ENCODE measurements around the gene PLAC8. TPM values are rescaled to one million over a fixed set of nuclear protein-coding genes. Genes with fewer than 3 reads are reported as not detected.
"Not testable (repeated sequence)": the region's sequence is repeated elsewhere in the genome, so short reads cannot be mapped to it uniquely, and the experiment has no call there.

PLAC8 gene
- total and polyA plus RNA-seq, 2 of the 13 experiments (the other 11 are each of a cell fraction or from before 2014, with no cell fraction given), result 3.0 to 174 TPM

GRCh38 chr4:83112231-83112630, 2.3 kb downstream of the PLAC8 start:
- peak overlapping the region; percentile 62 to 83 (median 72); a peak in 5 of 6 replicates for H3K4me3 ChIP-seq (replicated peaks in 1 of 3; ENCODE audit: insufficient read depth in 1 of 3, low read depth in 2 of 3, low read length in 3 of 3)
- peak; percentile 22; the same call in 1 of the 3 replicates for ATAC-seq
- peak; percentile 12 for DNase-seq (ENCODE audit: low spot score)
- no peaks in the 10 kb centered on the region for H3K9me3 ChIP-seq (ENCODE audit: low read length)
- peak overlapping the region; percentile 77; the same call in 1 of the 2 replicates for H3K9ac ChIP-seq (ENCODE audit: insufficient read depth, low read depth, low read length)
- no peak for FAIRE-seq
- peaks cover 50% of the 10 kb centered on the region for H3K79me2 ChIP-seq (ENCODE audit: insufficient read depth, low read length)
- H3K27ac ChIP-seq (ENCODE audit: extremely low read length, insufficient read depth, low read length), result peak overlapping the region; percentile 78
- no peak for TF ChIP-seq ZIK1 (CRISPR knock-in tag; IDR thresholded peaks at IDR 0.05; ENCODE audit: borderline replicate concordance, low read depth)
- TF ChIP-seq ELF3 (CRISPR knock-in tag; IDR thresholded peaks at IDR 0.05), result 0 out of 2 replicates have a peak, but pooled peaks have one; percentile 11
- CTCF ChIA-PET (ENCODE audit: low intra/inter-chr PET ratio, low total read pairs), result no interaction called here
- no TSS peak for BruUV-seq (replicated peaks)
- intact Hi-C loops (cut with micrococcal nuclease; ENCODE audit: unreplicated experiment) (no loop called here), in situ Hi-C loops (cut with HindIII; ENCODE audit: extremely low pct_ligation_motif_present, low pct_unique_long_range_greater_than_20kb) (no loop called here)
- H2AFZ ChIP-seq (ENCODE audit: low read length), result no peak overlapping the region
- no peaks in the 10 kb centered on the region for H3K27me3 ChIP-seq (ENCODE audit: control insufficient read depth in 1 of 2, insufficient read depth in 2 of 2, low read length in 2 of 2)
- WGBS (ENCODE audit: low lambda C conversion rate), result 41% methylated on average over 2 of the region's 2 CpGs
- POLR2A ChIA-PET, result interaction anchor here (1.0 to 1.2 kb wide), 2 partner anchors 28 to 78 kb away, joined by 3 to 4 read pairs; no protein-coding TSS in a partner anchor
- H3K4me2 ChIP-seq (ENCODE audit: low read depth, low read length), result peak overlapping the region; percentile 78
- peaks cover 0 to 6% of the 10 kb centered on the region in 2 experiments; a peak in 1 of 5 replicates for H3K36me3 ChIP-seq (replicated peaks in 1 of 2; ENCODE audit: control insufficient read depth in 1 of 2, insufficient read depth in 2 of 2, low read length in 2 of 2)
- peaks cover 3% of the 10 kb centered on the region; the same call in 1 of the 2 replicates for H4K20me1 ChIP-seq (ENCODE audit: insufficient read depth, low read length)
- H3K4me1 ChIP-seq (ENCODE audit: insufficient read depth, low read length), result peaks cover 44% of the 10 kb centered on the region

DNA sequence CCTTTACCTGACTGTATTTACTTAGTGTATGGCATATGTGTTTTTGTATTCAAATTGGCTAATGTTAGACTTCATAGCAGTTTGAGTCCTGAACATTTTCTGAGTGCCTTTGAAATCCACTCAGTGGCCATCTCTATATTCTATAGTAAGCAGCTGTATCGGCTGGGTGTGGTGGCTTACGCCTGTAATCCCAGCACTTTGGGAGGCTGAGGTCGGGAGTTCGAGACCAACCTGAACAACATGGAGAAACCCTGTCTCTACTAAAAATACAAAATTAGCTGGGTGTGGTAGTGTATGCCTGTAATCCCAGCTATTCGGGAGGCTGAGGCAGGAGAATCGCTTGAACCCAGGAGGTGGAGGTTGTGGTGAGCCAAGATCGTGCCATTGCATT, 2.8 kb downstream of the PLAC8 start:
- H3K9ac ChIP-seq (ENCODE audit: insufficient read depth, low read depth, low read length); POLR2A ChIA-PET; H4K20me1 ChIP-seq (ENCODE audit: insufficient read depth, low read length); H3K27me3 ChIP-seq (ENCODE audit: control insufficient read depth in 1 of 2, insufficient read depth in 2 of 2, low read length in 2 of 2); CTCF ChIA-PET (ENCODE audit: low intra/inter-chr PET ratio, low total read pairs); H3K9me3 ChIP-seq (ENCODE audit: low read length); H3K27ac ChIP-seq (ENCODE audit: extremely low read length, insufficient read depth, low read length); intact Hi-C loops (cut with micrococcal nuclease; ENCODE audit: unreplicated experiment); BruUV-seq (replicated peaks); H3K36me3 ChIP-seq (replicated peaks in 1 of 2; ENCODE audit: control insufficient read depth in 1 of 2, insufficient read depth in 2 of 2, low read length in 2 of 2); H2AFZ ChIP-seq (ENCODE audit: low read length); ATAC-seq; FAIRE-seq; in situ Hi-C loops (cut with HindIII; ENCODE audit: extremely low pct_ligation_motif_present, low pct_unique_long_range_greater_than_20kb); DNase-seq (ENCODE audit: low spot score): not testable (repeated sequence)
- Histone ChIP-seq H3K79me2 (ENCODE audit: insufficient read depth, low read length) (peaks cover 50% of the 10 kb centered on the region), H3K4me1 (ENCODE audit: insufficient read depth, low read length) (peaks cover 44% of the 10 kb centered on the region), H3K4me3 (replicated peaks in 1 of 3; ENCODE audit: insufficient read depth in 1 of 3, low read depth in 2 of 3, low read length in 3 of 3) (peak overlapping the region in 1 of 3 experiments; percentile 6; a peak in 1 of 6 replicates), H3K4me2 (ENCODE audit: low read depth, low read length) (peak overlapping the region; percentile 57)
- 96% methylated on average over 7 of the region's 7 CpGs for WGBS (ENCODE audit: low lambda C conversion rate)

All from HepG2 (cell line).